SHP77 (cell line): ENCODE measurements around the gene RNF144A.

Source experiments
- DNase-seq, 2 experiments: peaks; one replicate each; lab custom pipeline; 2025; lab: John Stamatoyannopoulos, UW

RNF144A gene

GRCh38 chr2:7083580-7084509 lies 166.6 kb downstream of the RNF144A start:
- DNase-seq, result peak; percentile 31 to 45

GRCh38 chr2:7084601-7085000 lies 167.4 kb downstream of the RNF144A start:
- no peak for DNase-seq

- no peak for DNase-seq
Measured at GRCh38 chr2:7089284-7089683, 172.1 kb downstream of the RNF144A start.

- no peak for DNase-seq
Measured at GRCh38 chr2:7089898-7090510, 172.8 kb downstream of the RNF144A start.

- DNase-seq, result no peak
Measured at GRCh38 chr2:7093376-7093775, 176.2 kb downstream of the RNF144A start.
